ENCODE results near the gene GALT. TPM values are rescaled to one million over a fixed set of nuclear protein-coding genes. Genes with fewer than 3 reads are reported as not detected.
"Not testable (repeated sequence)": the region's sequence is repeated elsewhere in the genome, so short reads cannot be mapped to it uniquely, and the experiment has no call there.

GALT gene
- total RNA-seq, 4 donors from 2014 or later, result 73.5 to 147 (median 97.3) TPM

GRCh38 chr9:34636791-34637355 is 9.6 kb upstream of the GALT start:
- Histone ChIP-seq H3K27ac (peak overlapping the region; percentile 84 to 89 (median 86)), H3K4me3 (peak overlapping the region; percentile 44 to 65 (median 59)), H3K27me3 (no peaks in the 10 kb centered on the region), H3K4me1 (peaks cover 7 to 29% (median 16%) of the 10 kb centered on the region in 4 donors), H3K36me3 (no peaks in the 10 kb centered on the region), H3K9me3 (no peaks in the 10 kb centered on the region)
- 2% methylated on average over 18 of the region's 23 CpGs; no CpG with 5 or more reads in 1 of the 2 donors for WGBS, 2 donors (ENCODE audit: low coverage in 1 of 2)
- TF ChIP-seq POLR2A (IDR thresholded peaks at IDR 0.05), result no peak
- TF ChIP-seq EP300 (IDR thresholded peaks at IDR 0.05; ENCODE audit: low read depth), result no peak
- TF ChIP-seq CTCF (IDR thresholded peaks at IDR 0.05), result no peak
- TF ChIP-seq POLR2AphosphoS5 (IDR thresholded peaks at IDR 0.05), result no peak
- in situ Hi-C loops (cut with MboI; ENCODE audit: low pct_ligation_motif_present in 1 of 4, low pct_unique_long_range_greater_than_20kb in 1 of 4, low sequenced_read_pairs in 3 of 4) (no loop called here), intact Hi-C loops (cut with DNase I; ENCODE audit: low total_unique reads) (no loop called here)
- DNase-seq, result no peak

- intact Hi-C loops (cut with DNase I; ENCODE audit: low total_unique reads), result no loop called here
These were observed 8.9 kb upstream of the GALT start, which contains the start of gene SIGMAR1 for GRCh38 chr9:34637356-34638137. SIGMAR1 (minus strand) TSS chr9:34637787; CDS start chr9:34637697, 90 bp downstream.

GRCh38 chr9:34638138-34638445 is 8.4 kb upstream of the GALT start:
- H3K27me3 ChIP-seq, result no peaks in the 10 kb centered on the region
- peak overlapping the region; percentile 84 to 89 (median 86) for H3K27ac ChIP-seq
- 5% methylated on average over 7 of the region's 7 CpGs; no CpG with 5 or more reads in 1 of the 2 donors for WGBS, 2 donors (ENCODE audit: low coverage in 1 of 2)
- H3K4me1 ChIP-seq, result peaks cover 7 to 29% (median 16%) of the 10 kb centered on the region in 4 donors
- H3K36me3 ChIP-seq, result no peaks in the 10 kb centered on the region
- intact Hi-C loops (cut with DNase I; ENCODE audit: low total_unique reads) (no loop called here), in situ Hi-C loops (cut with MboI; ENCODE audit: low pct_ligation_motif_present in 1 of 4, low pct_unique_long_range_greater_than_20kb in 1 of 4, low sequenced_read_pairs in 3 of 4) (no loop called here)
- TF ChIP-seq POLR2A (IDR thresholded peaks at IDR 0.05), result no peak
- TF ChIP-seq CTCF (IDR thresholded peaks at IDR 0.05), result no peak
- TF ChIP-seq POLR2AphosphoS5 (IDR thresholded peaks at IDR 0.05), result no peak
- TF ChIP-seq EP300 (IDR thresholded peaks at IDR 0.05; ENCODE audit: low read depth), result no peak
- H3K9me3 ChIP-seq, result no peaks in the 10 kb centered on the region
- peak overlapping the region; percentile 44 to 65 (median 59) for H3K4me3 ChIP-seq
- DNase-seq, result no peak

More at GRCh38 chr9:34637356-34638137, 8.9 kb upstream of the GALT start, which contains the start of gene SIGMAR1:
- 0% methylated on average over 45 of the region's 74 CpGs; no CpG with 5 or more reads in 1 of the 2 donors for WGBS, 2 donors (ENCODE audit: low coverage in 1 of 2)
- peak within 1 kb of the TSS; percentile 44 to 65 (median 59) for H3K4me3 ChIP-seq
- DNase-seq, result peak; percentile 95
- TF ChIP-seq POLR2A (IDR thresholded peaks at IDR 0.05) (peak; percentile 75), CTCF (IDR thresholded peaks at IDR 0.05) (peak in 2 of 5 experiments; percentile 14 to 35), POLR2AphosphoS5 (IDR thresholded peaks at IDR 0.05) (peak; percentile 75 to 92 (median 84)), EP300 (IDR thresholded peaks at IDR 0.05; ENCODE audit: low read depth) (no peak)
- no peaks in the 10 kb centered on the region for H3K9me3 ChIP-seq
- in situ Hi-C loops (cut with MboI; ENCODE audit: low pct_ligation_motif_present in 1 of 4, low pct_unique_long_range_greater_than_20kb in 1 of 4, low sequenced_read_pairs in 3 of 4), result no loop called here
- H3K4me1 ChIP-seq, result peaks cover 7 to 29% (median 16%) of the 10 kb centered on the region in 4 donors
- H3K27ac ChIP-seq, result peak within 1 kb of the TSS; percentile 84 to 89 (median 86)
- H3K36me3 ChIP-seq, result no peaks in the 10 kb centered on the region
- no peaks in the 10 kb centered on the region for H3K27me3 ChIP-seq

- H3K4me3 ChIP-seq; H3K9me3 ChIP-seq; H3K27ac ChIP-seq; H3K36me3 ChIP-seq; intact Hi-C loops (cut with DNase I; ENCODE audit: low total_unique reads); in situ Hi-C loops (cut with MboI; ENCODE audit: low pct_ligation_motif_present in 1 of 4, low pct_unique_long_range_greater_than_20kb in 1 of 4, low sequenced_read_pairs in 3 of 4); H3K27me3 ChIP-seq; DNase-seq: not testable (repeated sequence)
- peaks cover 7 to 29% (median 16%) of the 10 kb centered on the region in 4 donors for H3K4me1 ChIP-seq
- 78 to 90% methylated on average over 8 of the region's 8 CpGs for WGBS, 2 donors (ENCODE audit: low coverage in 1 of 2)
These were observed 7.2 kb upstream of the GALT start for GRCh38 chr9:34639322-34639721.
